Right renal cortex interstitium (tissue), 3 donors: ENCODE measurements around the gene NSD2. TPM values are rescaled to one million over a fixed set of nuclear protein-coding genes. Genes with fewer than 3 reads are reported as not detected.
"Not testable (repeated sequence)": the region's sequence is repeated elsewhere in the genome, so short reads cannot be mapped to it uniquely, and the experiment has no call there.

Experiments used
- DNase-seq, 3 donors: peaks; one replicate each; pipeline ENCODE4 v3.0.0-alpha.2; 2013; ENCODE audit warnings: low read depth in 3 of 3, low spot score in 2 of 3
- polyA plus RNA-seq, 3 donors: library from polyadenylated mRNA; unstranded; fragments of 120-200 nt; gene quantifications; one replicate each; pipeline ENCODE4 v1.2.1, GENCODE V29; 2013; ENCODE audit not compliant: insufficient read length in 3 of 3

The NSD2 gene
- polyA plus RNA-seq, 3 donors = 73.8 to 76.6 (median 75.5) TPM

- DNase-seq = no peak
Measured at GRCh38 chr4:1895971-1896657, 24.9 kb downstream of the NSD2 start.

DNA sequence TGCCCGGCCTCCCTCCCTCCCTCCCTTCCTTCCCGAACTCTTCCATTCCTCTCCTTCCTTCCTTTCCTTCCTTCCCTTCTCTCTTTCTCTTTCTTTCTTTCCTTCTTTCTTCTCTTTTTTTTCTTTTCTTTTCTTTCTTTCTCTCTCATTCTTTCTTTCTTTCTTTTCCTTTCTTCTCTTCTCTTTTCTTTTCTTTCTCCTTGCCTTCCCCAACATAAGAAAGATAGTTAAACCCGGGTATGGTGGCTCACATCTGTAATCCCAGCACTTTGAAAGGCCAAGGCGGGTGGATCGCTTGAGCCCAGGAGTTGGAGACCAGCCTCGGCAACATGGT is 25.4 kb downstream of the NSD2 start:
- DNase-seq = no peak

DNA sequence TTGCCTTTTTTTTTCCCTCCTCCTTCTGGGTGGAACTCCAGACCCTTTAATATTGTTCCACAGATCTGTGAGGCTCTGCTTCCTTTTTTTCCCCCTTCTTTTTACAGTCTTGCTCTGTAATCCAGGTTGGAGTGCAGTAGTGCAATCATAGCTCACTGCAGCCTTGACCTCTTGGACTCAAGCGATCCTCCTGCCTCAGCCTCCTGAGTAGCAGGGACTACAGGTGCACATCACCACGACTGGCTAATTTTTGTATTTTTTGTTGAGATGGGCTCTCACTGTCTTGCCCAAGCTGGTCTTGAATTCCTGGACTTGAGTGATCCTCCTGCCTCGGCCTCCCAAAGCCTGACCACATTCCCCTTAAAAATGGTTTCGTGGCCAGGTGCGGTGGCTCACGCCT is 26.8 kb downstream of the NSD2 start:
- DNase-seq = no peak

- DNase-seq = no peak
Measured at GRCh38 chr4:1898681-1899080, 27.5 kb downstream of the NSD2 start.

- peak; percentile 45 to 50 (median 48) for DNase-seq
Measured at GRCh38 chr4:1899149-1900086, 28.2 kb downstream of the NSD2 start.

- no peak for DNase-seq
Measured at GRCh38 chr4:1900087-1900433, 28.9 kb downstream of the NSD2 start.

DNA sequence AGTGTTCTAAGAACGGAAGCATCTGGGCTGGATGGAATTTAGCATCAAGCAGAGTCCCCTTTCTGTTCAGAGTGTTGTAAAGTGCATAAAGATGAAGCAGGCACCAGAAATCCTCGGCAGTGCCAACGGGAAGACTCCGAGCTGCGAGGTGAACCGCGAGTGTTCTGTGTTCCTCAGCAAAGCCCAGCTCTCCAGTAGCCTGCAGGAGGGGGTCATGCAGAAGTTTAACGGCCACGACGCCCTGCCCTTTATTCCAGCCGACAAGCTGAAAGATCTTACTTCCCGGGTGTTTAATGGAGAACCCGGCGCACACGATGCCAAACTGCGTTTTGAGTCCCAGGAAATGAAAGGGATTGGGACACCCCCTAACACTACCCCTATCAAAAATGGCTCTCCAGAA is 29.4 kb downstream of the NSD2 start:
- no peak for DNase-seq

DNA sequence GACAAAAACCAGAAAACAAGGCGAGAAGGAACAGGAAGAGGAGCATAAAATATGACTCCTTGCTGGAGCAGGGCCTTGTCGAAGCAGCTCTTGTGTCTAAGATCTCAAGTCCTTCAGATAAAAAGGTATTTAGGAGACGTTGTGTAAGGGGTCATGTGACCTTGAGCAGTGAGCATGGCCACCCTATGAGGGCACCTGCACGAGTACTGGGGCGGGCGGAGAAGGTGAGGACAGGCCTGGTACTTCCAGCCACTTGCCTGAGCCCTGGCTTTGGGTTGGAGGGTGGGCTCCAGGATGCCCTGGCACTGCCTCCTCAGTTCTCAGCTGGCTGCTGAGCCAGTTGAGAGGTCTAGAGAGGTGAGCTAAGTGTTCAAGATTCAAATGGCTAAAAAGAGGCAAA is 29.9 kb downstream of the NSD2 start:
- DNase-seq = no peak

- DNase-seq = no peak
Measured at GRCh38 chr4:1902243-1902642, 31.1 kb downstream of the NSD2 start.

GRCh38 chr4:1903035-1903434 is 31.8 kb downstream of the NSD2 start:
- DNase-seq = no peak

GRCh38 chr4:1904042-1904441 is 32.8 kb downstream of the NSD2 start:
- DNase-seq = no peak

DNA sequence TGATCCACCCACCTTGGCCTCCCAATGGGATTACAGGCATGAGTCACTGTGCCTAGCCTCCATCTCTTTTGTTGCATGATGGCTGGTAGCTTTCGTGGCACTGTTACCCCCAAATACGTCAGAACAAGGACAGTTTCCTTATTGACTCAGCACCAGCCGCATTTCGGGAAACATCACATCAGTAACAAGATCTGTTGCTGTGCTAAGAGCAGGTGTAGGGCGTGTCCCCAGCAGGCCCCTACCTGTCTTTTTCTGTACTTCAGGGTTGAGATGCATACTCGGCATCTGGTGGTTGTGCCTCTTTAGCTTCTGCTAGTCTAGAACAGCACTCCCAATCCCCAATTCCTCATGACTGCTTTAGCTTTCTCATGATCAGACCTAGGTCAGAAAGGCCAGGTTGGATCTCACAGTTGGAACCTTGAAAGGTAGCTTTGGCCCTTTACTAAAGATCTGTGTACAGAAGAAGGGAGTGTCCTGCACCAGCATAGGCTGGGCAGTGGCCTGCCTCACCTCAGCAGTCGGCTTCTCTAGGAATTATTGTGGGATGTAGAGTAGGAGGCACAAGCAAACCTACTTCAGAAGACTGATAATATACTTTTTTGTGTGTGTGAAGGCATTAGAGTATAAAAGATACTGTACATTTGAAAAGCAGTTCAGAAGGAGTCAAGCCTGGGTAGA is 36.8 kb downstream of the NSD2 start:
- DNase-seq = no peak

GRCh38 chr4:1909696-1910095 is 38.5 kb downstream of the NSD2 start:
- DNase-seq = not testable (repeated sequence)

GRCh38 chr4:1910643-1911042 is 39.5 kb downstream of the NSD2 start:
- peak in 1 of 3 donors; percentile 50 for DNase-seq

DNA sequence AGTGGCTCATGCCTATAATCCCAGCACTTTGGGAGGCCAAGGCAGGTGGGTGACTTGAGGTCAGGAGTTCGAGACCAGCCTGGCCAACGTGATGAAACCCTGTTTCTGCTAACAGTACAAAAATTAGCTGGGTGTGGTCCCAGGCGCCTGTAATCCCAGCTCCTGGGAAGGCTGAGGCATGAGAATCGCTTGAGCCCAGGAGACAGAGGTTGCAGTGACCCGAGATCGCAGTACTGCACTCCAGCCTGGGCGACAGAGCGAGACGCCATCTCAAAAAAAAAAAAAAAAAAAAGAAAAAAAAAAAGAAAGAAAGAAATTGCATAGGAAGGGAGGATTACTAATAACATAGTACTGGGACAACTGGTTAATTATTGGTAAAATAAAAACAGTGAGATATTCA is 40.1 kb downstream of the NSD2 start:
- DNase-seq = not testable (repeated sequence)

DNA sequence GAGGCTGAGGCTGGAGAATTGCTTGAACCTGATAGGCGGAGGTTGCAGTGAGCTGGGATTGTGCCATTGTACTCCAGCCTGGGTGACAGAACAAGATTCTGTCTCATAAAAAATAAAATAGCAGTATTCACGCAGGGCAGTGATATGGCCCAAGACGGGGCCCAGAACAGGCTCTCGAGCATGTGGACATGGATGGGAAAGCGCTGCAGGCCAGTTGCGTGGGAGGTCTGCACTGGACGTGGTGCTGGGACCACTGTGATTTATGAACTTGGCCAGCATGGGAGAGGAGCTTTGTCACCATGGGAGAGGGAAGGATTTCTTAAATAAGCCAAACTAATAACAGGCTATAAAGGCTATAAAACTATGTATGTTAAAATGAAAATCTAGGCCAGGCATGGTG is 51.6 kb downstream of the NSD2 start:
- no peak for DNase-seq

GRCh38 chr4:1927675-1928074 is 56.5 kb downstream of the NSD2 start:
- DNase-seq = no peak

DNA sequence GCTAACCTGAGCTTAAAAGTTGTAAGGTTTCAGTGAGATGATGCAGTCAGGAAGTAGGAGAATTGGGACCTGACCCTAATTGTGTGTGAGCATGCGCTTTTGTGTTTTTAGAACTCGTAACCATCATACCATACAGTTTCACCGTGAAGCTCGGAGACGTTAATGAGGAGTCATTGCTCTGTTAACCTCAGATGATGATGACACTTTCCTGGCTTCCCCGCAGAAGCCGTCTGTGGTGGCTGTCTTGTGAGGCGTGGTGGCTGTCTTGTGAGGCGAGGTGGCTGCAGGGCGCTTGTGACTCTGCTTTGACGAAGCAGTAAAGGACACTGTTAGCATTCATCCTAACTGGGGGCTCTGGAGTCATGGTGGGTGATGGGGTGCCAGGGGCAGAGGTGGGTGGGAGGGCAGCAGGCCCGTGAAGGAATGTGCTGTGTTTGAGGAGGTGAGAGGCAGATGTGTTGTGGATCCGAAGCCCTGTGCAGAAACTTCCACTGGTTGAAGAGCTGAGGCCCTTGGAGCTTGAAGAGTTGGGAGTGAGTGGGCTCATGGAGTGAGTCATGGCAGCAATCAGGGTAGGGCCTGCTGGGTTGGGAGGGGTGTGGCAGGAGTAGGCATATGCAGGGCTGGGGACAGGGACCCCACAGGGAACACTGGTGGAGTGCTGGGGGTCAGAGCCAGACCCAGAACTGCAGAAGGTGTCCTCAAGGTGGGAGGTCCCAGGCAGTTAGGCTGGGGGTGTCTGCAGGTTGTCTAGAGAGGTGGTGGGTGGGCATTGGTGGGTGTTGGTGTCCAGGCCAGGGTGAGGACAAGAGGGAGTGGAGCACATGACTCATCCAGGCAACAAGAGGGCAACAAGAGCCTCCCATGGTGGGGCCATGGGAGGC is 57.4 kb downstream of the NSD2 start:
- DNase-seq = no peak

DNA sequence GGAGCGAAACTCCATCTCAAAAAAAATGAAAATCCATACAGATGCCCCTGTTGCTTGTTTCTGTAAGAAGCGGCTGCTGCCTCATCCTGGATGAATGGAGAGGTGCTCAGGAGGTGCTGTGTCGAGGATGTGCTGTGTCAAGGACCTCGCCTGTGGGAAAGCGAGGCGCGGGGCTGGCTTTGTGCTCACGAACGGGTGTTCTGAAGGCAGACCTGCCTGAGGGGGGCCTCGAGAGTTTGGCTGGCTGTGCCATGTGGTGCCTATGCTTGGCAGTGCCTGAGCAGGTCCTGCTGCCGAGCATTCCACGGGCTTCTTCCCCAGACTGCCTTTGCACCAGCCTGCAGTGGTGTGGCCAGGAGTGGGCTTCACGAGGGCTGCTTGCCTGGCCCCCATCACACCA is 61.5 kb downstream of the NSD2 start:
- DNase-seq = no peak

DNA sequence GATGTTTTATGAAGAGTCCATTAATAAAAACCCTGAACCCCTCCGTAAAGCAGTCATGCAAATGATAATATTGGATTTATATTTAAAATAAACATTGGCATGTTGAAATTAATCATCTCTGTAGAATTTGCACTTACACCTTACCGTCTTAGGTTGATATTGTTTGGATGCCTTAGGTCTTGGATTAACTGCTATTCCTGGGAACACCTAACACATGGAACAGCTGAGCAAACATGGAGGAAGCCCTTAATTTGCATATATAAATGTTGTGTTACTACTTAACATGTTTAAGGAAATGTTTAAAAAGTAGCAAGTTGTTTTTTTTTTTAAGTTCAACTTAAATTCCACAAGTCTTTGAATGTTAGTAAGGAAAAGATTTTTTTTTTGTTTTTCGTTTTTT is 62.5 kb downstream of the NSD2 start:
- DNase-seq = no peak

GRCh38 chr4:1937550-1937949 is 66.4 kb downstream of the NSD2 start:
- no peak for DNase-seq
